Measurements from ENCODE around the gene C16orf87. TPM values are rescaled to one million over a fixed set of nuclear protein-coding genes. Genes with fewer than 3 reads are reported as not detected.

C16orf87 gene
- total RNA-seq, 4 donors from 2014 or later = 5.7 to 7.6 (median 7.0) TPM

DNA sequence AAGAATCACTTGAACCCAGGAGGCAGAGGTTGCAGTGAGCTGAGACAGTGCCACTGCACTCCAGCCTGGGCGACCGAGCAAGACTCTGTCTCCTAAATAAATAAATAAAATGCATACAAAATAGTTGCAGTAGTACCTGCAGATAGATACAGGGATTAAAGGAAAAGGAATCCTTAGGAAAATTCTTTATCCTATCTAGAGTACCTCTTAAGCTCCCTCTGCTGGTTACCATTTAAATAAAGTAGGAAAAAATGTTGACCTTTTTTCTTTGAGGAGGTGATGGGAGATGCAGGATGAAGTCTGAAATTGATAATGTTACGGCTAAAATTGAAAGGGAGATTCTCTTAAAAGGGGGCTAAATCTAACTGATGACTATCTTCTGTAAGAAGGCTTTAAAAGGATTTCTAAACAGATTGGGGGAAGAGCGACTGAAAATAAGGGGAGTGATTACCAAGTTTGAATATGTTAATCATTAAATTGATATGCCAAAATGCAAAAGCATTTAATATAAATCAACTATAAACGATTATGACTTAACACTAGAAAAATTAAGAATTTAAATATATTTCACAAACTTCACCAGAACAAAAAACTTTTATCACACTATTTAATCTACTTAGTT lies 29.4 kb downstream of the C16orf87 start:
- intact Hi-C loops (cut with DNase I) = no loop called here
- Histone ChIP-seq H3K36me3 (peaks cover 0 to 7% (median 0%) of the 10 kb centered on the region in 3 donors), H3K9me3 (no peaks in the 10 kb centered on the region), H3K27me3 (no peaks in the 10 kb centered on the region), H3K4me3 (no peak overlapping the region), H3K4me1 (no peaks in the 10 kb centered on the region), H3K27ac (no peak overlapping the region)
- TF ChIP-seq POLR2A (IDR thresholded peaks at IDR 0.05) = no peak
- TF ChIP-seq, protein P1, sequence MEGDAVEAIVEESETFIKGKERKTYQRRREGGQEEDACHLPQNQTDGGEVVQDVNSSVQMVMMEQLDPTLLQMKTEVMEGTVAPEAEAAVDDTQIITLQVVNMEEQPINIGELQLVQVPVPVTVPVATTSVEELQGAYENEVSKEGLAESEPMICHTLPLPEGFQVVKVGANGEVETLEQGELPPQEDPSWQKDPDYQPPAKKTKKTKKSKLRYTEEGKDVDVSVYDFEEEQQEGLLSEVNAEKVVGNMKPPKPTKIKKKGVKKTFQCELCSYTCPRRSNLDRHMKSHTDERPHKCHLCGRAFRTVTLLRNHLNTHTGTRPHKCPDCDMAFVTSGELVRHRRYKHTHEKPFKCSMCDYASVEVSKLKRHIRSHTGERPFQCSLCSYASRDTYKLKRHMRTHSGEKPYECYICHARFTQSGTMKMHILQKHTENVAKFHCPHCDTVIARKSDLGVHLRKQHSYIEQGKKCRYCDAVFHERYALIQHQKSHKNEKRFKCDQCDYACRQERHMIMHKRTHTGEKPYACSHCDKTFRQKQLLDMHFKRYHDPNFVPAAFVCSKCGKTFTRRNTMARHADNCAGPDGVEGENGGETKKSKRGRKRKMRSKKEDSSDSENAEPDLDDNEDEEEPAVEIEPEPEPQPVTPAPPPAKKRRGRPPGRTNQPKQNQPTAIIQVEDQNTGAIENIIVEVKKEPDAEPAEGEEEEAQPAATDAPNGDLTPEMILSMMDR (IDR thresholded peaks at IDR 0.05) = peak in 3 of 6 experiments; percentile 12 to 49 (median 17)
- DNase-seq = no peak
- WGBS, 2 donors = 78% methylated on average over 5 of the region's 5 CpGs

DNA sequence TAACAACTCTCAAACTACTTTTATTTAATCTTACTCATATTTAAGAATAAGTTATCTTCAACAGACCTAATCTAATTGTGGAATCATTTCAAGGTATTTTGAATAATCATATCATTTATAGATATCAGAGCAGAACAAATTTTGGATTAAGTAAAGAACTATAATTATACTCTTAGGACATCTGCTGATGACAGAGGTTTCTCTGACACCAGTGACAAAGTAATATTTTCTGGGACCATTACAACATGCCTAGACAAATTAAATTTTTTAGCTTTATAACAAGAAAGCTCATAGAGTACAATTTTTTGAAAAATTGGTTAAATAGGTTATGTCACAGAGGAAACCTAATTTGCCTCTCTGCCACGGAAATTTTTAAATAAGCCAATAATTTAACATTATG lies 30.5 kb downstream of the C16orf87 start:
- WGBS, 2 donors = 93 to 94% methylated on average over 1 of the region's 1 CpG
- no peaks in the 10 kb centered on the region for H3K4me1 ChIP-seq
- peaks cover 0 to 7% (median 0%) of the 10 kb centered on the region in 3 donors for H3K36me3 ChIP-seq
- no peaks in the 10 kb centered on the region for H3K9me3 ChIP-seq
- no peaks in the 10 kb centered on the region for H3K27me3 ChIP-seq
- no peak overlapping the region for H3K27ac ChIP-seq
- no peak for DNase-seq
- intact Hi-C loops (cut with DNase I) = no loop called here
- TF ChIP-seq, protein P1 (IDR thresholded peaks at IDR 0.05) = no peak
- H3K4me3 ChIP-seq = no peak overlapping the region

DNA sequence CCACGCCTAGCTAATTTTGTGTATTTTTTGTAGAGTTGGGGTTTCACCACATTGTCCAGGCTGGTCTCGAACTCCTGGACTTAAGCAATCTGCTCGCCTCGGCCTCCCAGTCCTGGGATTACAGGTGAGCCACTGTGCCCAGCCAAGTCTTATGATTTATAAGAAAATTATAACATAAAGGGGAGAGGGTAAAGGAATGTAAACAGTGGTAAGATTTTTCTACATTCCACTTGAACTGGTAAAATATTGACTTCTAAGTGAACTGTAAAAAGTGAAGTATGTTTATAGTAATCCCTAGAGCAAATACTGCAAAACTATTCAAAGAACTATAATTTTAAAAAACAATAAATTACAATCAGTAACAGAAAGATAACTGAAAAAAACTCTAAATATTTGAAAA lies 33.5 kb downstream of the C16orf87 start:
- WGBS, 2 donors = 89 to 91% methylated on average over 3 to 4 of the region's 4 CpGs
- Histone ChIP-seq H3K27me3 (no peaks in the 10 kb centered on the region), H3K4me3 (no peak overlapping the region), H3K36me3 (peaks cover 0 to 2% (median 0%) of the 10 kb centered on the region in 3 donors), H3K9me3 (peaks cover 0 to 17% (median 0%) of the 10 kb centered on the region in 3 donors), H3K27ac (no peak overlapping the region), H3K4me1 (no peaks in the 10 kb centered on the region)
- intact Hi-C loops (cut with DNase I) = no loop called here
- DNase-seq = no peak
- TF ChIP-seq, protein P1 (IDR thresholded peaks at IDR 0.05) = no peak
- no peak for TF ChIP-seq POLR2A (IDR thresholded peaks at IDR 0.05)

DNA sequence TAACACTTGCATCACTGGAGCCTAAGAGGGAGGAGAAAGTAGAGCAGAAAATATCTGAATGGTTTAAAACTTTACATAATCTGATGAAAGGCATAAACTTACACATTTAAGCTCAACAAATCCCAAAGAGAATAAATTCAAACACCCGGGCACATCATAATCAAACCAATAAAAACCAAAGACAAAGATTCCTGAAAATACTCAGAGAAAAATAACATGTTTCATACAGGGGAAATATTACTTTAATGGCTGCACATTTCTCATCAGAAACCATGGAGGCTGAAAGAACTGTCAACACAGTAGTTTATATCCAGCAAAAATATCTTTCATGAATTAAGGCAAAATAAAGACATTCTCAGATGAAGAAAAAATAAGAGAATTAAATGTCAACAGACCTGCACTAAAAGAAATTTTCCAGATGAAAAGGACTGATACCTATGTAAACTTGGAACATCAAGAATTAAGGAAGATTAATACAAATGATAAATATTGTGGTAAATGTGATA lies 34.2 kb downstream of the C16orf87 start:
- Histone ChIP-seq H3K27me3 (no peaks in the 10 kb centered on the region), H3K36me3 (no peaks in the 10 kb centered on the region), H3K27ac (no peak overlapping the region), H3K4me1 (no peaks in the 10 kb centered on the region), H3K9me3 (peaks cover 0 to 17% (median 0%) of the 10 kb centered on the region in 3 donors), H3K4me3 (no peak overlapping the region)
- DNase-seq = no peak
- TF ChIP-seq, protein P1 (IDR thresholded peaks at IDR 0.05) = no peak
- no peak for TF ChIP-seq POLR2A (IDR thresholded peaks at IDR 0.05)
- intact Hi-C loops (cut with DNase I) = no loop called here
- WGBS, 2 donors = 96 to 100% methylated on average over 1 of the region's 1 CpG

DNA sequence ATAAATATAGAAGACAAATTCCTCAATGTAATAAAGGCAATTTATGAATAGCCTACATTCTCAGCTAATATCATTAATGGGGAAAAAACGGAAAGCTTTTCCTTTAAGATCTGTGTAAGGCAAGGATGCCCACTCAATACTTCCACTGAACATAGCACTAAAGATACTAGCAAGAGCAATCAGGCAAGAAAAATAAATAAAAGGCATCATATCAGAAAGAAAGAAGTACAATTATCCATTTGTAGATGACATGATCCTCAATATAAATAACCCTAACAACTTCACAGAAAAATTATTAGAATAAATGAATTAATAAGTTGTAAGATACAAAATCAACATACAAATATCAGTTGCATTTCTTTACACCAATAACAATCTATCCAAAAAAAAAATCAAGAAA lies 37.1 kb downstream of the C16orf87 start:
- H3K36me3 ChIP-seq = no peaks in the 10 kb centered on the region
- H3K27me3 ChIP-seq = no peaks in the 10 kb centered on the region
- H3K9me3 ChIP-seq = peaks cover 0 to 17% (median 0%) of the 10 kb centered on the region in 3 donors
- DNase-seq = no peak
- H3K27ac ChIP-seq = no peak overlapping the region
- TF ChIP-seq, protein P1 (IDR thresholded peaks at IDR 0.05) = no peak
- no peak for TF ChIP-seq POLR2A (IDR thresholded peaks at IDR 0.05)
- H3K4me3 ChIP-seq = no peak overlapping the region
- WGBS, 2 donors = 91 to 100% methylated on average over 1 of the region's 1 CpG
- H3K4me1 ChIP-seq = peaks cover 0 to 15% (median 0%) of the 10 kb centered on the region in 3 donors
- intact Hi-C loops (cut with DNase I) = no loop called here
